Mucosa of descending colon (tissue), 3 donors: Measurements from ENCODE around the gene PKP3. TPM values are rescaled to one million over a fixed set of nuclear protein-coding genes. Genes with fewer than 3 reads are reported as not detected.

ENCODE experiments used
- ATAC-seq: fragments of 200-7000 bp; cut with Tn5 transposase; one replicate; pipeline ENCODE4 v1.9.1; 2020; ENCODE audit warnings: mild to moderate bottlenecking, moderate library complexity
- DNase-seq, 3 donors: peaks; one replicate each; pipeline ENCODE4 v3.0.0-alpha.2; 2020
- H3K36me3 ChIP-seq: fragments of 200-600 bp; one replicate; pipeline ENCODE4 v1.8.0; 2021; ENCODE audit warnings: low read depth, mild to moderate bottlenecking
- H3K4me1 ChIP-seq: fragments of 200-600 bp; one replicate; pipeline ENCODE4 v1.8.0; 2021; ENCODE audit warnings: low read depth, mild to moderate bottlenecking
- H3K4me3 ChIP-seq: fragments of 200-600 bp; one replicate; pipeline ENCODE4 v1.8.0; 2021; ENCODE audit warnings: mild to moderate bottlenecking
- H3K9me3 ChIP-seq: fragments of 200-600 bp; one replicate; pipeline ENCODE4 v1.8.0; 2021; ENCODE audit warnings: mild to moderate bottlenecking
- intact Hi-C, 2 donors: fragments of 100-400 bp; cut with DNase I in 1 of 2; cut with micrococcal nuclease in 1 of 2; formaldehyde crosslinking; loops; one replicate each; pipeline versions ENCODE4 v1.11.0 to v1.11.1; 2022; cut with DNase I, micrococcal nuclease
- total RNA-seq, 3 donors: library from RNA; stranded (reverse); fragmentation: NEBNext Ultra II Directional in 2 of 3; extraction: Animal tissue kit (Norgen Biotek cat#: 25700) in 2 of 3; gene quantifications; one replicate each; pipeline versions ENCODE4 v1.2.1 to v1.2.4, GENCODE V29; 2021 to 2023
- TF ChIP-seq, protein P1 (sequence below): fragments of 200-600 bp; IDR thresholded peaks from one replicate; pipeline ENCODE4 v1.8.0; 2022; ENCODE audit warnings: antibody characterized with exemption, mild to moderate bottlenecking
- donor health status: DM: no; HTN: no; CAD: no; lungs with moderate emphysema.
- donor health status: DM: no; HTN: no; CAD: no.
- donor health status: DM: no; HTN: yes; CAD: no.

The PKP3 gene
- total RNA-seq, 3 donors from 2014 or later, result 73.3 to 174 (median 143) TPM

DNA sequence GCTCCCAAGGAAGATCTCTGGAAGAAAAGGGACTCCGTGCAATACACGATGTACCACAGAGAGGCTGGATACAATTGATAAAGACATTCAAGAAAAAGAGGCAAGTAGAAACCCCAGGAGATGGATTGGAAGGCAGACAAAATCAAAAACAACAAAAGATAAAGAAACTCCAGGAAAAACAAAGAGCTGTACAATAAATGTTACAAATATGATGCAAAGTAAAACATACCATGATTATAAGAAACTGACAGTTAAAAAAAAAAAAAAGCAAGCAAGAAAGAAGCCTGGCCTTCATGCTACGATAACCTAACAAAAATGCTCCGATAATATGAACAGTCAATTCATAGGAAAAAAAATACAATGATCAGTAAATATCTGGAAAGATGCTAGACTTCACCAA, 31.3 kb downstream of the PKP3 start:
- no peak for ATAC-seq
- no peaks in the 10 kb centered on the region for H3K4me1 ChIP-seq
- H3K9me3 ChIP-seq, result no peaks in the 10 kb centered on the region
- H3K4me3 ChIP-seq, result no peak overlapping the region
- H3K36me3 ChIP-seq, result no peaks in the 10 kb centered on the region
- no peak for DNase-seq
- TF ChIP-seq, protein P1, sequence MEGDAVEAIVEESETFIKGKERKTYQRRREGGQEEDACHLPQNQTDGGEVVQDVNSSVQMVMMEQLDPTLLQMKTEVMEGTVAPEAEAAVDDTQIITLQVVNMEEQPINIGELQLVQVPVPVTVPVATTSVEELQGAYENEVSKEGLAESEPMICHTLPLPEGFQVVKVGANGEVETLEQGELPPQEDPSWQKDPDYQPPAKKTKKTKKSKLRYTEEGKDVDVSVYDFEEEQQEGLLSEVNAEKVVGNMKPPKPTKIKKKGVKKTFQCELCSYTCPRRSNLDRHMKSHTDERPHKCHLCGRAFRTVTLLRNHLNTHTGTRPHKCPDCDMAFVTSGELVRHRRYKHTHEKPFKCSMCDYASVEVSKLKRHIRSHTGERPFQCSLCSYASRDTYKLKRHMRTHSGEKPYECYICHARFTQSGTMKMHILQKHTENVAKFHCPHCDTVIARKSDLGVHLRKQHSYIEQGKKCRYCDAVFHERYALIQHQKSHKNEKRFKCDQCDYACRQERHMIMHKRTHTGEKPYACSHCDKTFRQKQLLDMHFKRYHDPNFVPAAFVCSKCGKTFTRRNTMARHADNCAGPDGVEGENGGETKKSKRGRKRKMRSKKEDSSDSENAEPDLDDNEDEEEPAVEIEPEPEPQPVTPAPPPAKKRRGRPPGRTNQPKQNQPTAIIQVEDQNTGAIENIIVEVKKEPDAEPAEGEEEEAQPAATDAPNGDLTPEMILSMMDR, result no peak
- intact Hi-C loops, result no loop called here

GRCh38 chr11:426851-427250, 32.8 kb downstream of the PKP3 start:
- DNase-seq, result peak in 2 of 3 donors; percentile 6 to 15
- ATAC-seq, result no peak
- TF ChIP-seq, protein P1, result no peak
- intact Hi-C loops, result no loop called here
- no peak overlapping the region for H3K4me3 ChIP-seq
- no peaks in the 10 kb centered on the region for H3K9me3 ChIP-seq
- no peaks in the 10 kb centered on the region for H3K4me1 ChIP-seq
- H3K36me3 ChIP-seq, result no peaks in the 10 kb centered on the region

GRCh38 chr11:428295-428694, 34.3 kb downstream of the PKP3 start:
- ATAC-seq, result no peak
- TF ChIP-seq, protein P1, result no peak
- H3K4me1 ChIP-seq, result no peaks in the 10 kb centered on the region
- H3K36me3 ChIP-seq, result no peaks in the 10 kb centered on the region
- intact Hi-C loops, result no loop called here
- no peak overlapping the region for H3K4me3 ChIP-seq
- H3K9me3 ChIP-seq, result no peaks in the 10 kb centered on the region
- DNase-seq, result peak in 1 of 3 donors; percentile 44

GRCh38 chr11:429391-429790, 35.4 kb downstream of the PKP3 start:
- DNase-seq (peak in 2 of 3 donors; percentile 15 to 41), ATAC-seq (no peak)
- no peaks in the 10 kb centered on the region for H3K4me1 ChIP-seq
- intact Hi-C loops, result no loop called here
- no peaks in the 10 kb centered on the region for H3K36me3 ChIP-seq
- H3K9me3 ChIP-seq, result no peaks in the 10 kb centered on the region
- TF ChIP-seq, protein P1, result no peak
- H3K4me3 ChIP-seq, result no peak overlapping the region

DNA sequence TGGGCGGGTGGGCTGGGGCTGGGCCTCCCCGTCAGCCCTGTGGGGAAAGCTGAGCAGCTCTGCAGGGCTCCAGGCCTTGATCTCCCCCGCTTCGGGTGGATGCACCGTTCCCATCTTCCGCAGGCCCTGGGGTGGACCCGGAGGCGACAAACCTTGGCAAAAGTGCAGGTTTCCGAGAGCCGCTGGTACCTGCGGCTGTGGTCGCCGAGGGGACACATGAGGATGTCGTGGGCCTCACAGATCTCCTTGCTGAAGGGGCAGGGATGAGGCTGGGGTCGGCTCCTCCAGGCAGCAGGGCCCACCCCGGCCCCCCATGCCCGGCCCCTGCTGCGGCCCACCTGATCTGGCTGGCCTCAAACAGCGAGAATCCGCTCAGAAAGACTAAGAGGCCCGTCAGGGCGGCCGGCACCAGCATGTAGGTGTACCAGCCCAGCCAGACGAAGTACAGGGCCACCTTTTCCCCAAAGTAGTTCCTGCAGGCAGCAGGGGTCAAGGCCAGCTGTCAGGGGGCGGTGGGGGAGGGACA, 36.0 kb downstream of the PKP3 start:
- ATAC-seq (no peak), DNase-seq (peak in 2 of 3 donors; percentile 28 to 33)
- intact Hi-C loops, result no loop called here
- no peak overlapping the region for H3K4me3 ChIP-seq
- H3K4me1 ChIP-seq, result no peaks in the 10 kb centered on the region
- no peaks in the 10 kb centered on the region for H3K9me3 ChIP-seq
- no peaks in the 10 kb centered on the region for H3K36me3 ChIP-seq
- TF ChIP-seq, protein P1, result no peak

DNA sequence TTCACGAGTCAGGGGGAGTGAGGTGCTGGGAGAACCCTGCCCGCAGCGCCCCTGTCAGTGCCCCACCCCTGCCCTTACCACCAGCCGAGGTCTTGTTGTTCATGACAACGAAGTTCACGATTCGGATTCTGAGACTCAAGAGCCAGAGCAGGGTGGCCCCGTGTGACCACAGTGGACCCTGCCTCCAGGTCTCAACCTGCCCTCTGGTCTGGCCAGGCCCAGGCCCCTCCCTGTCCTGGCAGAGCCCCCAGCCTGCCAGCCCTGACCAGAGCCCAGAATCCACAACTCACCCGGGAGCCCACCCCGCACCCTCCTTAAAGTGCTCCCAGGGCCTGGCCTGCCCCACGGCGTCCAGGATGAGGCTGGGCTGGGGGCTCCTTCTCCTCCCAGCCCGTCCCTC, 37.9 kb downstream of the PKP3 start:
- TF ChIP-seq, protein P1, result no peak
- ATAC-seq (no peak), DNase-seq (peak in 1 of 3 donors; percentile 29)
- Histone ChIP-seq H3K9me3 (no peaks in the 10 kb centered on the region), H3K36me3 (no peaks in the 10 kb centered on the region), H3K4me1 (no peaks in the 10 kb centered on the region), H3K4me3 (no peak overlapping the region)
- intact Hi-C loops, result no loop called here
